Measurements from ENCODE around the gene NR1H2. TPM values are rescaled to one million over a fixed set of nuclear protein-coding genes. Genes with fewer than 3 reads are reported as not detected.

The NR1H2 gene
- total and polyA plus RNA-seq, 8 donors: 47.4 to 241 (median 68.0) TPM

DNA sequence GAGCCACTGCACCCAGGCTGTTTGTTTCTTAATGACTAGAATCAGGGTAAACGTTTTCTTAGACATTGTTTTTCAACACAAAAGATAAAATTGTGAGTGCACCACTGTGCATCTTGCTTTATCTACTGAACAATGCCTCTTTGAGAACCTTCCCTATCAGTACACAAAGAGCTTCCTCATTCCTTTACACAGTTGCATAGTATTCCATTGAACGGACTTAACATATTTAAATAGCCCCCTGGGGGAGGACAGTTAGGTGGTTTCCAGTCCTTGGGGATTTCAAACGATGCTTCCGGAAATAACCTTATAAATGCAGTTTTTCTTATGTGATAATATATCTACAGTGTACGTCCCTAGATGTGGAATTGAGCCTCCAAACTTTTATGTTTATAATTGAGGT is 16.5 kb downstream of the NR1H2 start:
- H3K4me1 ChIP-seq: no peaks in the 10 kb centered on the region
- intact Hi-C loops (cut with DNase I; ENCODE audit: low total_unique reads): no loop called here
- TF ChIP-seq POLR2A (IDR thresholded peaks at IDR 0.05) (no peak), EP300 (IDR thresholded peaks at IDR 0.05) (no peak), POLR2AphosphoS5 (IDR thresholded peaks at IDR 0.05) (no peak)
- TF ChIP-seq, protein P1, sequence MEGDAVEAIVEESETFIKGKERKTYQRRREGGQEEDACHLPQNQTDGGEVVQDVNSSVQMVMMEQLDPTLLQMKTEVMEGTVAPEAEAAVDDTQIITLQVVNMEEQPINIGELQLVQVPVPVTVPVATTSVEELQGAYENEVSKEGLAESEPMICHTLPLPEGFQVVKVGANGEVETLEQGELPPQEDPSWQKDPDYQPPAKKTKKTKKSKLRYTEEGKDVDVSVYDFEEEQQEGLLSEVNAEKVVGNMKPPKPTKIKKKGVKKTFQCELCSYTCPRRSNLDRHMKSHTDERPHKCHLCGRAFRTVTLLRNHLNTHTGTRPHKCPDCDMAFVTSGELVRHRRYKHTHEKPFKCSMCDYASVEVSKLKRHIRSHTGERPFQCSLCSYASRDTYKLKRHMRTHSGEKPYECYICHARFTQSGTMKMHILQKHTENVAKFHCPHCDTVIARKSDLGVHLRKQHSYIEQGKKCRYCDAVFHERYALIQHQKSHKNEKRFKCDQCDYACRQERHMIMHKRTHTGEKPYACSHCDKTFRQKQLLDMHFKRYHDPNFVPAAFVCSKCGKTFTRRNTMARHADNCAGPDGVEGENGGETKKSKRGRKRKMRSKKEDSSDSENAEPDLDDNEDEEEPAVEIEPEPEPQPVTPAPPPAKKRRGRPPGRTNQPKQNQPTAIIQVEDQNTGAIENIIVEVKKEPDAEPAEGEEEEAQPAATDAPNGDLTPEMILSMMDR (IDR thresholded peaks at IDR 0.05): no peak
- no peak overlapping the region for H3K27ac ChIP-seq
- no peak overlapping the region for H3K4me3 ChIP-seq
- DNase-seq: no peak
- H3K27me3 ChIP-seq: no peaks in the 10 kb centered on the region
- 90 to 97% (median 93%) methylated on average over 5 of the region's 5 CpGs for WGBS, 5 donors
- peaks cover 0 to 17% (median 2%) of the 10 kb centered on the region in 4 donors for H3K36me3 ChIP-seq
- no peaks in the 10 kb centered on the region for H3K9me3 ChIP-seq

DNA sequence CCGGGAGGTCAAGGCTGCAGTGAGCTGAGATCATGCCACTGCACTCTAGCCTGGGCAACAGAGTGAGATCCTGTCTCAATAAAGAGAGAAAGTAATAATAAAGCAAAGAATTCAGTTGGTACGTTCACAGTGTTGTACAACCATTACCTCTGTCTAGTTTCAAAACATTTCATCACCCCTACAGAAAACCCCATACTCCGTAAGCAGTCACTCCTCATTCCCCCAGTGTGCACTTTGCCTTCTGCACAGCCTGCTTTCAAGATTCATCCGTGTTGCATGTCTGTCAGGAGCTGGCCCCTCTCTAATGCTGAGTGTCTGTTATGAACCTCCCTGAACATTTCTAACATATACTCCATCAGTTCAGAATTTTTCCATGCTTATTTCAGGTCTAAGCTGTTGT is 17.3 kb downstream of the NR1H2 start:
- no peaks in the 10 kb centered on the region for H3K9me3 ChIP-seq
- peaks cover 0 to 13% (median under 1%) of the 10 kb centered on the region in 4 donors for H3K36me3 ChIP-seq
- H3K27me3 ChIP-seq: no peaks in the 10 kb centered on the region
- 84 to 96% (median 92%) methylated on average over 4 of the region's 4 CpGs for WGBS, 5 donors
- TF ChIP-seq, protein P1 (IDR thresholded peaks at IDR 0.05): no peak
- no peak for TF ChIP-seq EP300 (IDR thresholded peaks at IDR 0.05)
- TF ChIP-seq POLR2A (IDR thresholded peaks at IDR 0.05): no peak
- TF ChIP-seq POLR2AphosphoS5 (IDR thresholded peaks at IDR 0.05): no peak
- no peak overlapping the region for H3K4me3 ChIP-seq
- no peak overlapping the region for H3K27ac ChIP-seq
- no peaks in the 10 kb centered on the region for H3K4me1 ChIP-seq
- intact Hi-C loops (cut with DNase I; ENCODE audit: low total_unique reads): no loop called here
- DNase-seq: no peak

DNA sequence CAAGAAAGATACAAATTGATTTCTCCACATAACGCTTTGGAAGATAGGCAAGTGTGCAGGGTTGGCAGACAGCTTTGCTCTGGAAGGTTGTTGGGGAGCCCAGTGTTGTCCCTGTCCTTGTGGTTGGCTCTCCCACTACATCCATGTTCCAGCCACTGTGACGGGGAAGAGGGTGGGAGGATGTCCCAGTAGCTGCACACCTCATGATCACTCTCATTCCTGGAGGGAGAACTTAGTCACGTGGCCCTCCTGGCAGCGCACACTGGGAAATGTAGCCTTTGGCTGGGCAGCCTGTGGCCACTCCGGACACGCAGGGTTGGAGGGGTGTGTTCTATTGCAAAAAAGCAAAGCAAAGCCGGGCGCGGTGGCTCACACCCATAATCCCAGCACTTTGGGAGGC is 17.8 kb downstream of the NR1H2 start:
- peaks cover 0 to 17% (median 3%) of the 10 kb centered on the region in 4 donors for H3K36me3 ChIP-seq
- H3K27me3 ChIP-seq: no peaks in the 10 kb centered on the region
- TF ChIP-seq, protein P1 (IDR thresholded peaks at IDR 0.05): no peak
- TF ChIP-seq POLR2AphosphoS5 (IDR thresholded peaks at IDR 0.05) (no peak), EP300 (IDR thresholded peaks at IDR 0.05) (no peak), POLR2A (IDR thresholded peaks at IDR 0.05) (no peak)
- no peak for DNase-seq
- H3K4me3 ChIP-seq: no peak overlapping the region
- no peak overlapping the region for H3K27ac ChIP-seq
- H3K9me3 ChIP-seq: no peaks in the 10 kb centered on the region
- 91 to 100% (median 94%) methylated on average over 7 to 9 of the region's 9 CpGs for WGBS, 5 donors
- H3K4me1 ChIP-seq: no peaks in the 10 kb centered on the region
- intact Hi-C loops (cut with DNase I; ENCODE audit: low total_unique reads): no loop called here

DNA sequence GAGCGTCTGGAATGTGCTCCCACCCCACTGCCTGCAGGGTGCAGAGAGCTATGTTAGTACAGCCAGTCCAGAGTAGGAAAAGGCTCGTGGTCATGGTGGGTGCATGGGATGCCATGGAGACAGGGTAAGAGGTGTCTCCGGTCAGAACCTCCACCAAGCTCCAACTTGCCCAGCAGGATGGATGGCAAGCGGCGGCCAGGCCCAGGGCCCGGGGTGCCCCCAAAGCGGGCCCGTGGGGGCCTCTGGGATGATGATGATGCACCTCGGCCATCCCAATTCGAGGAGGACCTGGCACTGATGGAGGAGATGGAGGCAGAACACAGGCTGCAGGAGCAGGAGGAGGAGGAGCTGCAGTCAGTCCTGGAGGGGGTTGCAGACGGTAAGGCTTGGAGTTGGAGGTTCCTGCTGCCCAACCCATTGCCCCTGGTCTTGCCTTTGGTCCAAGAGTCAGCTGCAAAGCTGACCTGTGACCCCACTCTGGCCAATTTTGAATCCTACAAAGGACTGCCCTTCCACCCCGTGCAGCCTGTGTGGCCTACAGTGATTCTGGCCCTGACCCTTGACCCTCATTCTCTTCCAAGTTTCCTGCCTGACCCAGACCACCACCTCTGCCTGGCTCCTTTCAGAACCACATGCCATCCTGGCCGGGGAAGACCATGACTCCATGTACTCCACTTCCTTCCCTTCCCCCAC is 22.6 kb downstream of the NR1H2 start:
- WGBS, 5 donors: 86 to 95% (median 93%) methylated on average over 13 of the region's 13 CpGs
- intact Hi-C loops (cut with DNase I; ENCODE audit: low total_unique reads): no loop called here
- no peak for TF ChIP-seq EP300 (IDR thresholded peaks at IDR 0.05)
- TF ChIP-seq, protein P1 (IDR thresholded peaks at IDR 0.05): no peak
- no peak for TF ChIP-seq POLR2AphosphoS5 (IDR thresholded peaks at IDR 0.05)
- TF ChIP-seq POLR2A (IDR thresholded peaks at IDR 0.05): no peak
- H3K36me3 ChIP-seq: peaks cover 3 to 41% (median 32%) of the 10 kb centered on the region in 4 donors
- H3K27ac ChIP-seq: no peak overlapping the region
- no peaks in the 10 kb centered on the region for H3K9me3 ChIP-seq
- no peak for DNase-seq
- H3K4me3 ChIP-seq: no peak overlapping the region
- H3K27me3 ChIP-seq: no peaks in the 10 kb centered on the region
- no peaks in the 10 kb centered on the region for H3K4me1 ChIP-seq
